HCT116 (cell line): ENCODE measurements around the gene YWHAH. TPM values are rescaled to one million over a fixed set of nuclear protein-coding genes. Genes with fewer than 3 reads are reported as not detected.

Source experiments
- ATAC-seq: fragments of 200-7000 bp; cut with Tn5 transposase; 2 replicates; pipeline ENCODE4 v1.9.1; 2020; ENCODE audit warnings: mild to moderate bottlenecking, moderate library complexity
- BruUV-seq: library from RNA; stranded (reverse); fragments of 400-500 nt; replicated peaks from 2 replicates; lab custom pipeline; 2021; lab: Mats Ljungman, UMichigan
- CTCF ChIA-PET: fragments of 300-600 bp; sonication (Branson Sonifier 250); formaldehyde crosslinking; loops from one replicate; lab custom pipeline; 2021; ENCODE audit warnings: antibody characterized with exemption; lab: Charles Lee
- POLR2A ChIA-PET: fragments of 300-600, 350-600 bp; sonication (Branson Sonifier 250); formaldehyde crosslinking; loops from one replicate; lab custom pipeline; 2021; ENCODE audit warnings: antibody characterized with exemption; lab: Charles Lee
- RAD21 ChIA-PET, 2 experiments: fragments of 300-600 bp; sonication (Branson Sonifier 250); formaldehyde crosslinking; loops; one replicate each; lab custom pipeline; 2023; ENCODE audit warnings: low total read pairs in 2 of 2; ENCODE audit not compliant: uncharacterized antibody in 2 of 2, unreplicated experiment in 2 of 2, low non-redundant PET in 1 of 2; lab: Charles Lee
- DNase-seq: peaks from one replicate; pipeline ENCODE4 v3.0.0-alpha.2; 2010; ENCODE audit warnings: low read depth, low spot score
- H2AFZ ChIP-seq: fragments of 200-600 bp; shearing (Covaris generic), sonication (generic); 2 replicates; pipeline ENCODE4 v1.6.1; 2017; ENCODE audit warnings: low read depth, mixed run types, mixed read lengths, antibody characterized with exemption, low read length; ENCODE audit not compliant: poor library complexity, severe bottlenecking
- H3K27ac ChIP-seq: 2 replicates; pipeline ENCODE4 v1.5.1; 2012; ENCODE audit warnings: low read depth, low read length
- H3K27me3 ChIP-seq: fragments of 200-600 bp; sonication (generic); 2 replicates; pipeline ENCODE4 v1.6.1; 2016; ENCODE audit warnings: mixed run types, low read length, mixed read lengths; ENCODE audit not compliant: insufficient read depth
- H3K36me3 ChIP-seq, 2 experiments: fragments of 200-500 bp in 1 of 2; fragments of 200-600 bp in 1 of 2; sonication (Bioruptor generic) in 1 of 2; sonication (generic) in 1 of 2; 2 replicates each; pipeline versions ENCODE4 v1.5.1 to v1.6.1; 2014 to 2016; ENCODE audit warnings: low read length in 2 of 2, inconsistent platforms in 1 of 2, mixed read lengths in 1 of 2, mixed run types in 1 of 2; ENCODE audit not compliant: insufficient read depth in 2 of 2, control insufficient read depth in 1 of 2
- H3K4me1 ChIP-seq, 2 experiments: fragments of 200-600 bp in 1 of 2; sonication (generic) in 1 of 2; 2 replicates each; pipeline versions ENCODE4 v1.5.1 to v1.6.1; 2012 to 2017; ENCODE audit warnings: low read length in 2 of 2, inconsistent platforms in 1 of 2, mild to moderate bottlenecking in 1 of 2, mixed read lengths in 1 of 2, mixed run types in 1 of 2, moderate library complexity in 1 of 2; ENCODE audit not compliant: insufficient read depth in 2 of 2, control insufficient read depth in 1 of 2
- H3K4me2 ChIP-seq: fragments of 200-600 bp; sonication (generic); 2 replicates; pipeline ENCODE4 v1.6.1; 2017; ENCODE audit warnings: mixed run types, low read length, mixed read lengths
- H3K4me3 ChIP-seq, 2 experiments: fragments of 200-600 bp in 1 of 2; sonication (generic) in 1 of 2; replicated peaks in 1 of 2; 2 replicates each; pipeline ENCODE4 v1.5.1; 2011 to 2016; ENCODE audit warnings: low read length in 2 of 2, control low read depth in 1 of 2, low read depth in 1 of 2, mild to moderate bottlenecking in 1 of 2, mixed read lengths in 1 of 2, mixed run types in 1 of 2
- H3K79me2 ChIP-seq: fragments of 200-600 bp; sonication (generic); 2 replicates; pipeline ENCODE4 v1.6.1; 2017; ENCODE audit warnings: mild to moderate bottlenecking, mixed run types, low read length, moderate library complexity, mixed read lengths; ENCODE audit not compliant: insufficient read depth
- H3K9ac ChIP-seq: fragments of 200-600 bp; sonication (generic); 2 replicates; pipeline ENCODE4 v1.6.1; 2016; ENCODE audit warnings: low read length, mixed read lengths
- H3K9me2 ChIP-seq: fragments of 200-600 bp; sonication (generic), shearing (Covaris generic); 2 replicates; pipeline ENCODE4 v1.6.1; 2017; ENCODE audit warnings: mixed run types, mild to moderate bottlenecking, moderate library complexity; ENCODE audit not compliant: insufficient read depth
- H3K9me3 ChIP-seq, 2 experiments: fragments of 200-500 bp in 1 of 2; fragments of 200-600 bp in 1 of 2; sonication (Bioruptor generic) in 1 of 2; sonication (generic) in 1 of 2; 2 replicates each; pipeline ENCODE4 v1.6.1; 2014 to 2017; ENCODE audit warnings: low read length in 2 of 2, mixed read lengths in 2 of 2, inconsistent platforms in 1 of 2, low read depth in 1 of 2, mild to moderate bottlenecking in 1 of 2, mixed run types in 1 of 2, moderate library complexity in 1 of 2; ENCODE audit not compliant: control insufficient read depth in 1 of 2, insufficient read depth in 1 of 2
- H4K20me1 ChIP-seq: fragments of 200-600 bp; sonication (generic), shearing (Covaris generic); 2 replicates; pipeline ENCODE4 v1.6.1; 2017; ENCODE audit warnings: mixed run types, mild to moderate bottlenecking, moderate library complexity; ENCODE audit not compliant: insufficient read depth
- EGR1 ChIP-seq: IDR thresholded peaks from 2 replicates; pipeline ENCODE4 v1.6.1; 2012; ENCODE audit warnings: low read depth
- EZH2 ChIP-seq: fragments of 200-600 bp; sonication (generic); IDR thresholded peaks from 2 replicates; pipeline ENCODE4 v1.6.1; 2017; ENCODE audit warnings: antibody characterized with exemption, mixed run types
- FOSL1 ChIP-seq: IDR thresholded peaks from 2 replicates; pipeline ENCODE4 v1.6.1; 2012; ENCODE audit warnings: low read depth
- JUND ChIP-seq: IDR thresholded peaks from 2 replicates; pipeline ENCODE4 v1.6.1; 2012
- SIN3A ChIP-seq: IDR thresholded peaks from 2 replicates; pipeline ENCODE4 v1.6.1; 2012; ENCODE audit warnings: low read depth
- intact Hi-C: fragments of 100-400 bp; cut with micrococcal nuclease; formaldehyde crosslinking; loops from 2 replicates; pipeline ENCODE4 v1.10.0; 2022
- total RNA-seq: library from RNA; stranded (reverse); gene quantifications from one replicate; pipeline ENCODE4 v1.2.1, GENCODE V29; 2021; ENCODE audit not compliant: unreplicated experiment
- TF ChIP-seq, protein P1 (sequence below): IDR thresholded peaks from 2 replicates; pipeline ENCODE4 v1.6.1; 2012
- TF ChIP-seq, protein P2 (sequence below), 3 experiments: fragments of 200-600 bp in 1 of 3; sonication (generic) in 1 of 3; IDR thresholded peaks in 2 of 3; conservative IDR thresholded peaks in 1 of 3; 2 replicates each; pipeline ENCODE4 v1.5.1; 2012 to 2017; ENCODE audit warnings: low read depth in 2 of 3, low read length in 2 of 3, antibody characterized with exemption in 1 of 3, borderline replicate concordance in 1 of 3, control low read depth in 1 of 3, mild to moderate bottlenecking in 1 of 3, mixed read lengths in 1 of 3, mixed run types in 1 of 3, moderate library complexity in 1 of 3; ENCODE audit not compliant: insufficient read depth in 1 of 3

Gene YWHAH
- total RNA-seq, 1 experiment from 2014 or later = 140 TPM

DNA sequence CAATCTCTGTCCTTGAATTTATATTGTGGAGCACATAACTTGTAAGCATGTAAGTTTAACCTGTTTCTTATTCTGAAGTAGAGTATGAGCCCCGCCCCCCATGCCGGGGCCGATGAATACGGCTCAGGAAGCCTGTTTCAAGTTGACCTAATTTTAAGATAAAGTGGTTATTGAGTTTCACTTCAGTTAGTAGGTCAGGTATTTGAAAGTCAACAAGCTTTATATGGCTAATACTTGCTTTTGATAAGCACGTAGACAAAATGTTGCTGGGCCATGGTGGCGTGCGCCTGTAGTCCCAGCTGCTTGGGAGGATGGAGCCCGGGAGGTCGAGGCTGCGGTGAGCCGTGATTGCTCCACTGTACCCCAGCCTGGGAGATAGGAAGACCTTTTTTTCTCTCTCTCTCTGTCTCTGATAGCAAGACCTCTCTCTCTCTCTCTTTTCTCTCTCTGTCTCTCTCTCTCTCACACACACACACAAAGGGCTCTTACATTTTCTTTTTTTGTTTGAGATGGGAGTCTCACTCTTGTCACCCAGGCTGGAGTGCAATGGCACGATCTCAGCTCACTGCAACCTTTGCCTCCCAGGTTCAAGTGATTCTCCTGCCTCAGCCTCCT, 14.4 kb downstream of the YWHAH start:
- H3K9ac ChIP-seq = no peak overlapping the region
- H3K27me3 ChIP-seq = no peaks in the 10 kb centered on the region
- no peaks in the 10 kb centered on the region for H3K4me1 ChIP-seq
- TF ChIP-seq EGR1 (no peak), JUND (no peak), FOSL1 (no peak)
- TF ChIP-seq, protein P1, sequence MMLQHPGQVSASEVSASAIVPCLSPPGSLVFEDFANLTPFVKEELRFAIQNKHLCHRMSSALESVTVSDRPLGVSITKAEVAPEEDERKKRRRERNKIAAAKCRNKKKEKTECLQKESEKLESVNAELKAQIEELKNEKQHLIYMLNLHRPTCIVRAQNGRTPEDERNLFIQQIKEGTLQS = no peak
- TF ChIP-seq, all 23 proteins: peak for 0
- peaks cover 33% of the 10 kb centered on the region for H3K79me2 ChIP-seq
- H3K4me2 ChIP-seq = no peak overlapping the region
- DNase-seq = no peak
- ChIA-PET POLR2A (no interaction called here), RAD21 (no interaction called here), CTCF (interaction anchor here (2.8 kb wide), 1 partner anchor 12 kb away, joined by 14 read pairs; no protein-coding TSS in a partner anchor)
- no peaks in the 10 kb centered on the region for H3K9me3 ChIP-seq
- peaks cover 19 to 21% of the 10 kb centered on the region in 2 experiments for H3K36me3 ChIP-seq
- no peak overlapping the region for H2AFZ ChIP-seq
- H3K27ac ChIP-seq = no peak overlapping the region
- no peaks in the 10 kb centered on the region for H4K20me1 ChIP-seq
- BruUV-seq = no TSS peak
- no peaks in the 10 kb centered on the region for H3K9me2 ChIP-seq
- no peak for ATAC-seq
- intact Hi-C loops = no loop called here
- no peak overlapping the region for H3K4me3 ChIP-seq

DNA sequence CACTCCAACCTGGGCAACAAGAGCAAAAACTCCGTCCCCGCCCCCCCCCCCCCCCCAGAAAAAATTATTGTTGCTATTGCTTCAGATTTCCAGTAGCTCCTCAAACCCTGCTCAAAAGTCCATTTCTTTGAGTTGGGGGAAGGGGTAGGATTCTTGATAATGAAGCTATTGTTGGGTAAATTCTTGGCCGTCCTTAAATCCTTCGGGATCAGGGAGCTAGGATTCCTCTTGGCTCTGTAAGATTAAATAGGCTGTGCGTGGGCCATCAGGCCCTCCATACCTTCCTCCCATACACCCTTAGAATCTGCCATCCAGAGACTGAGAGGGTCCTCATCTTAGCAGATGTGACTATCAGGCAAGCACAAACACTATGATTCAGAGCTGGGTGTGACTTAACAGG, 16.4 kb downstream of the YWHAH start:
- Histone ChIP-seq H3K36me3 (peaks cover 18 to 20% of the 10 kb centered on the region in 2 experiments; a peak in 3 of 4 replicates), H3K4me3 (no peak overlapping the region), H2AFZ (no peak overlapping the region), H3K27ac (no peak overlapping the region), H3K79me2 (peaks cover 12% of the 10 kb centered on the region), H3K4me2 (no peak overlapping the region), H3K9ac (no peak overlapping the region), H3K4me1 (no peaks in the 10 kb centered on the region), H3K9me3 (no peaks in the 10 kb centered on the region), H4K20me1 (no peaks in the 10 kb centered on the region), H3K9me2 (no peaks in the 10 kb centered on the region), H3K27me3 (no peaks in the 10 kb centered on the region)
- DNase-seq = no peak
- ATAC-seq = no peak
- RAD21 ChIA-PET = interaction anchor here in 1 of 2 experiments (0.8 kb wide), 1 partner anchor 10 kb away, joined by 3 read pairs; no protein-coding TSS in a partner anchor
- POLR2A ChIA-PET = interaction anchor here (0.9 to 2.5 kb wide), 2 partner anchors 10 to 299 kb away, joined by 3 to 10 read pairs; partner anchors contain the start of gene PISD
- no TSS peak for BruUV-seq
- CTCF ChIA-PET = interaction anchor here (0.6 to 2.6 kb wide), 2 partner anchors 10 to 291 kb away, joined by 3 to 20 read pairs; no protein-coding TSS in a partner anchor
- TF ChIP-seq EZH2 (no peak), SIN3A (no peak), EGR1 (no peak)
- TF ChIP-seq, protein P2, sequence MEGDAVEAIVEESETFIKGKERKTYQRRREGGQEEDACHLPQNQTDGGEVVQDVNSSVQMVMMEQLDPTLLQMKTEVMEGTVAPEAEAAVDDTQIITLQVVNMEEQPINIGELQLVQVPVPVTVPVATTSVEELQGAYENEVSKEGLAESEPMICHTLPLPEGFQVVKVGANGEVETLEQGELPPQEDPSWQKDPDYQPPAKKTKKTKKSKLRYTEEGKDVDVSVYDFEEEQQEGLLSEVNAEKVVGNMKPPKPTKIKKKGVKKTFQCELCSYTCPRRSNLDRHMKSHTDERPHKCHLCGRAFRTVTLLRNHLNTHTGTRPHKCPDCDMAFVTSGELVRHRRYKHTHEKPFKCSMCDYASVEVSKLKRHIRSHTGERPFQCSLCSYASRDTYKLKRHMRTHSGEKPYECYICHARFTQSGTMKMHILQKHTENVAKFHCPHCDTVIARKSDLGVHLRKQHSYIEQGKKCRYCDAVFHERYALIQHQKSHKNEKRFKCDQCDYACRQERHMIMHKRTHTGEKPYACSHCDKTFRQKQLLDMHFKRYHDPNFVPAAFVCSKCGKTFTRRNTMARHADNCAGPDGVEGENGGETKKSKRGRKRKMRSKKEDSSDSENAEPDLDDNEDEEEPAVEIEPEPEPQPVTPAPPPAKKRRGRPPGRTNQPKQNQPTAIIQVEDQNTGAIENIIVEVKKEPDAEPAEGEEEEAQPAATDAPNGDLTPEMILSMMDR (IDR thresholded peaks at IDR 0.05 in 2 of 3, conservative IDR thresholded peaks at IDR 0.05 in 1 of 3; ENCODE audit: borderline replicate concordance in 1 of 3, insufficient read depth in 1 of 3, low read depth in 2 of 3, low read length in 2 of 3) = no peak
- intact Hi-C loops = loop anchor here (10.0 kb wide), 1 partner anchor 506 kb away; no protein-coding TSS in a partner anchor
